M059J (cell line): ENCODE results near the gene SLMAP. TPM values are rescaled to one million over a fixed set of nuclear protein-coding genes. Genes with fewer than 3 reads are reported as not detected.

Experiments
- DNase-seq: peaks from one replicate; pipeline ENCODE4 v3.0.0-alpha.2; 2012; ENCODE audit warnings: low read depth
- total RNA-seq: library from RNA; depleted of rRNA; stranded (reverse); fragments of >200 nt; shearing (Covaris generic); gene quantifications from 2 replicates; pipeline ENCODE4 v1.2.3, GENCODE V29; 2014; rRNA removed

The SLMAP gene
- total RNA-seq, 1 experiment from 2014 or later = 31.2 TPM

DNA sequence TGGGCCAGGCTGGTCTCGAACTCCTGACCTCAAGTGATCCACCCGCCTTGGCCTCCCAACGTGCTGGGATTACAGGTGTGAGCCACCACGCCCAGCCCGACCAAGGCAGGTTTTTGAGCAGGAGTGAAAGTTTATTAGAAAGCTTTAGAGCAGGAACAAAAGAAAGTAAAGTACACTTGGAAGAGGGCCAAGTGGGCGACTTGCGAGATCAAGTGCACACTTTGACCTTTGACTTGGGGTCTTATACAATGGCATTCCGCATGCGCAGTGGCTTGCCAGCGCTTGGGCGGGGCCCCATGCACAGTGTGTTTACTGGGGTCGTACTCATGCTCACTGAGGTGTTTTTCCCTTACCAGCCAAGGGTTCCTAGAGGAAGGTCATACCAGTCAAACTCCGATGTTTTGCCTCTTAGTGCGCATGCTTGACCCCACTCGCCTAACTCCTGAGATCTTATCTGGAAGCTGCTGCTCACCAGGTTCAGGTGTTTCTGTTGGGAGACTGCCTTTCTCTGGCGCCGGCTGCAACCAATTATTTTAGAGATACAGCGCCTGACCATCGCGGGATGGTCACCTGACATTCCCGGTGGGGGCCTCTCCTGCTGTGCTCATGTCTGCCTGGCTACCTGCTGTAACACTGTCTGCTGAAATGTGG, 205.2 kb downstream of the SLMAP start:
- no peak for DNase-seq

DNA sequence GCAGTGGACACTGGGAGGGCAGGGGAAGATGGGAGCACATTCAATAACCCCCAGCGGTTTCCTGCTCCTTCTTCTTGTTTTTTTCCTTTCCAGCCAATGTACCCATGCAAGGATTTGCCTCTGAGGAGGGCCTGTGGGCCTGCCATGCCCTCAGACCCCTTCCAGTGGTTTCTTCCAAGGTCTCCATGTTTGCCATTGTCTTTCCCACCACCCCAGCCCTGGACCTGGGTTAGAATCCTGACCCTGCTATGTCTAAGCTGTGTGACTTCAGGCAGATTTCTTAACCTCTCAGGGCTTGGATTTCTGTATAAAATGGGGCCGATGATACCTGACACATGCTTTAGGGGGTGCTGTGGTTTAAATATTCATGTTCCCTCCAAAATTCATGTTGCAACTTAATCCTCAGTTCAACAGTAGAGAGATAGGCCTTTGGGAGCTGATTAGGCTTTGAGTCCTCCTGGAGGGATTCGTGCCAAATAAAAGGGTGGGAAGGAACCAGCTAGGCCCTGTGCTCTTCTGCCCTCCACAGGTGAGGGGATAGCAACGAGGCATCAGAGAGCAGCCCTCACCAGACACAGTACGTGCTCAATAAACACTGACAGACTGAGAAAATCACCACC, 205.8 kb downstream of the SLMAP start:
- DNase-seq = peak; percentile 50

GRCh38 chr3:57962448-57962834, 206.3 kb downstream of the SLMAP start:
- no peak for DNase-seq

DNA sequence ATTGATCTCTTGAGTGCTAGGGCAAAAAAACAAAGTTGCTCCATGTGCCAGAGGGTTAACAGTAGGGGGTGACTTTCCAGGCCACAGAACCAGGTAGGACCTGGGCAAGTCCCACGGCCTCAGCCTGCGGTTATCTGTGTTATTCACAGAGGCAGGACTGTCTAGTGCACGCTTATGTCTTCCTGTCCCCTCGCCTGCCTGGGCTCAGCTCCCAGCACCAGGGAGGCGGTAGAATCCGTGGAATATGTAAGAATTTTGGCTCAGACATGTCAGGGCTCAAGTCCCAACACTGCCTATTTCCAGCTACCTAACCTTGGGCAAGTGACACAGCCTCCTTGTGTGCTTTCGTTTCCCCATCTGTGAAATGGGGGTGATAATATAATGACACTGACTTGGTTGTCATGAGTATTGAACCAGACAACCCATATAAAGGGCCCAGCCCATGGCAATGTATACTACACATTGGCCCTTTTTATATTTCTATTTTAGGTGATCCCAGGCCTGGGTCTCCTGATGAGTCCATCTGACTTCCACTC, 207.8 kb downstream of the SLMAP start:
- DNase-seq = no peak

- no peak for DNase-seq
Measured at GRCh38 chr3:57966829-57967228, 210.7 kb downstream of the SLMAP start.

GRCh38 chr3:57967590-57967989, 211.5 kb downstream of the SLMAP start:
- no peak for DNase-seq

- no peak for DNase-seq
Measured at GRCh38 chr3:57968501-57968900, 212.4 kb downstream of the SLMAP start.

GRCh38 chr3:57971975-57972374, 215.9 kb downstream of the SLMAP start:
- DNase-seq = no peak

- DNase-seq = peak; percentile 54
Measured at GRCh38 chr3:57972531-57973111, 216.5 kb downstream of the SLMAP start.

DNA sequence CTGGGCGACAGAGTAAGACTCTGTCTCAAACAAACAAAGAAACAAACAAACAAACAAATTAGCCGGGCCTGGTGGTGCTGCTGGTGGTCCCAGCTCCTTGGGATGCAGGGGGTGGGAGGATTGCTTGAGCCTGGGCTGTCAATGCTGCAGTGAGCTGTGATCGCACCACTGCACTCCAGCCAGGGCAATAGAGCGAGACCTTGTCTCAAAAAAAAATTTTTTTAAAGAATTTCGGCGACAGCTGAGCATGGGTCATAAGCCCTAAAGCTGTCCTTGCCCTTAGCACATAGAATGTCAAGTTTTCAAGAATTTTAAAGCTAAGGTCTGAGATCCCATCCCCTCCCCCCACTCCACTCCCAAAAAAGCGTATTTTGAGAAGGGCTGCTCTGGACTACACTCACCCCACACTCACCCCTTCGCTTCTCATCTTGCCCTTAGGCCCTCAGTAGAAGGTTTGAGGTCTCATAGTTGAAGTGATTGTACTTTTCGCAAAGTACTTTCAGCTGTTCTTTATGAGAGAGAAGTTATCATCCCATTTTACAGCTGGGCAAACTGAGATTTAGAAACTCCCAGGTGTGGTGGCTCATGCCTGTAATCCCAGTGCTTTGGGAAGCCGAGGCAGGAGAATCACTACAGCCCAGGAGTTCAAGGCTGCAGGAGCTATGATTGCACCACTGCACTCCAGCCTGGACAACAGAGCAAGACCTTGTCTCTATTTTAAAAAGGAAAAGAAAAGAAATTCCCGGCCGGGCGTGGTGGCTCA, 217.8 kb downstream of the SLMAP start:
- no peak for DNase-seq

GRCh38 chr3:57974796-57975388, 218.8 kb downstream of the SLMAP start:
- peak; percentile 96 for DNase-seq

DNA sequence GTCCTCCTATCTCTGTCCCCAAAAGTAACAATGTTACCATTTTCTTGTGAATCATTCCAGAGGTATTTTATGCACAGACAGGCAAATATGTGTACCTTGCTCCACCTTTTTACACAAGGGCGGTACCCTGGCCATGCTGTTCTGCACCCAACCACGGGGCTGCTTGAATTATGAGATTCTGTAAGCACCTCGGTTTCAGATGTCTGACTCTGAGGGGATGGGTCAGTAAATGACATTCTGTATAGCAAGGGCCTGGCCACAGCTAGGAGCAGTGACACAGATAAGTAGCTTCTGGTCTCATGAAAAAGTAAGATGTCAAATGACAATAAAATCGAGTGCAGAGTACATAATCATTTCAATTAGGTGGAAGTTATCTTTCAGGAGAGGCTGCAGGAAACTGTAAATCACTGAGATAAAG, 221.7 kb downstream of the SLMAP start:
- DNase-seq = peak; percentile 42

GRCh38 chr3:57978316-57978715, 222.2 kb downstream of the SLMAP start:
- DNase-seq = no peak

Other genes with a start within 250 kb of the SLMAP start
- gene DNAH12, start 212.0 kb upstream of the SLMAP start, total RNA-seq = 0.02 and 0.47 TPM in 2 replicates
- 6.5 and 13.8 TPM in 2 replicates for gene PDE12, start 200.0 kb upstream of the SLMAP start, total RNA-seq
- 538 and 605 TPM in 2 replicates for gene ARF4, start 159.0 kb upstream of the SLMAP start, total RNA-seq
- 10.0 and 19.2 TPM in 2 replicates for gene DENND6A, start 63.2 kb upstream of the SLMAP start, total RNA-seq